NCI-H345 treated with DMSO at 0.1 percent for 48 hours (cell line): ENCODE data around the gene SPATA20.

Experiments
- DNase-seq: peaks from one replicate; lab custom pipeline; 2025; ENCODE audit not compliant: unreplicated experiment; lab: John Stamatoyannopoulos, UW

SPATA20 gene

DNA sequence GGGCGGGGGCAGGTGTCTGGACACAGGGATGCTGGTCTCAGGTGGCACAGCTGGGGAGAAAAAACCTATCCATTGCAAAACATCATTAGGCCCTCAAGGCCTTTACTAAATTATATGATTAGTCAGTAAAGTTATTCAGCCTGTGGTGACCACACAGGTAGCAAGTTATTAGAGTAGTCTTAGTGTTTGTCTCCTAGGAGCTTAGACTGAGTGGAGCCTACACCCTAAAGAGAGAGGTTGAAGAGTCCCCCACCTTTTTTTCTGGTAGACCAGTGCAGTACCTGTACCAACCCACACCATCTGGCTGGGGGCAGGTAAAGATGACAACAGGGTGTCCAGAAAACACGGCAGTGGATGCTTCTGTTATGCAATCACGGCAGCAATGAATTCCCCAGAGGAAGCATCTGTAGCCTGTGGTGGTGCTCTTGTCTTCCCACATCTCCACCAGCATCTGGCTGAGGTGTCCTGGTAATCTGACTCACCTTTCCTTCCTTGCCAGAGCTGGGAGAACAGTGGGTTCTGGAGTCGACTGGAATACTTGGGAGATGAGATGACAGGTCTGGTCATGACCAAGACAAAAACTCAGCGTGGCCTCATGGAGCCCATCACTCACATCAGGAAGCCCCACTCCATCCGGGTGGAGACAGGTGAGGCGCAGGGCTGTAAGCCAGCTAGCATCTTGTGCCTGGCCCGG is 27.7 kb upstream of the SPATA20 start:
- DNase-seq = no peak

DNA sequence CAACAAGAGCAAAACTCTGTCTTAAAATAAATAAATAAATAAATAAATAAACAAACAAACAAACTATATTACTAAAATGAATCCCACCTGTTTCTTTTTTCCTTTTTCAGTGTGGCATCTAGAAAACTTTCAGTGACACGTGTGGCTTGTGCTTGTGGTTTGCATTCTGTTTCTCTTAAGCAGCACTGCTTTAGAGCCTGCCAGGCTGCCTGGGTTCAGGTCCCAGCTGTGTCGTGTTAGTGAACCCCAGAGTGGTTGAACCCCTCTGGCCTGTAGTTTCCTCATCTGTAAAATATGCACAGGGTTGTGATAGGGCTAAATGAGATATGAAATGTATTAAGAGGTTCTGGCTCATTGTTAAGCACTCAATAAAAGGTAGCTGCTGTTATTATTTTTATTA is 26.5 kb upstream of the SPATA20 start:
- no peak for DNase-seq

DNA sequence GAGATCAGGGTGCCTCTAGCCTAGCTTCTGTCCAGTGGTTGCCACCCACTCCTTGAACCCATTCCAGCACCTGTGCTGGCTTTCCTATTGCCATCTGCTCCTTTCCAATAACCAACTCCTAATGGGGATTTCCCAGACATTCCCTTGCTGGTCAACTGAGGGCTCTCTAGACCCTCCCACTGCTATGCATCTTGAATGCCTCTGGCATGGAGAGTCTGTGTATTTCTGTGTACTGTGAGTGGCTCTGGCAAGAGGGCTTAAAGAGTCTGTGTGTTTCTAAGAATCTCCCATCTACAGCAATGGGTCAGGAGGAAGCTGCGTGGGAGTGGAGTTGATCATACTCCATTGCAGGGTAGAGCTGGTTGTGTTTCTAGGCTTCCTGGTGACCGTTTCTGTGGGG is 25.5 kb upstream of the SPATA20 start:
- DNase-seq = no peak

DNA sequence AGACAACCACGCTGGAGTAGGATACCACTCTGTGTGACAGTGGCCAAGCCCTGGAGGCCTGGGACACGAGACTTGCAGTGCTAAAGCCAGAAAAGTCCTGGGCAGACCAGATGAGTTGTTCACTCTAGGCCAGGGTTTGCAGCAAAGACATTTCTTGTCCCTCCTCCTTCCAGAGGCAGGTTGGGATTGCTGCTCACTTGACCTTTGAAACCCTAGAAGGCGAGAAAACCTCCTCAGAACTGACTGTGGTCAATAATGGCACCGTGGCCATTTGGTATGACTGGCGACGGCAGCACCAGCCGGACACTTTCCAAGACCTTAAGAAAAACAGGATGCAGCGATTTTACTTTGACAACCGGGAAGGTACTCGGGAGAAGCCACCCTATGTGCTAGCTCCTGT is 24.2 kb upstream of the SPATA20 start:
- DNase-seq = no peak

DNA sequence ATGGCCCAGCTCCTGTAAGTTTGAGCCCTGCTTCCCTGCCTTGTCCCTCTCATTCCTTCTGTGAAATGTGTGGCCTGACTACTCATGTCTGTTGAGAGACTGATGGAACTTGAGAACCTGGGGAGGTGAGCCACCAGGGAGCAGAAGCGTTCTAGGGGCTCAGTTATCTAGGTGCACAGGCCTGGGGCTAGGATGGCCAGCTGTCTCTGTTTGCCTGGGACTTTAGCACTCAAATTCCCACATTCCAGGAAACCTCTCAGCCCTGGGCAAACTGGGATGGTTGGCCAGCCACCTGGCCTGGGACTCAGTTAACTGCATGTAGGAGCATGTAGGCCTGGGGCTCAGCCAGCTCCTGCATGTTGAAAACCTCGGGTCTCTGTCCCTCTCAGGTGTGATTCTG is 23.8 kb upstream of the SPATA20 start:
- no peak for DNase-seq

DNA sequence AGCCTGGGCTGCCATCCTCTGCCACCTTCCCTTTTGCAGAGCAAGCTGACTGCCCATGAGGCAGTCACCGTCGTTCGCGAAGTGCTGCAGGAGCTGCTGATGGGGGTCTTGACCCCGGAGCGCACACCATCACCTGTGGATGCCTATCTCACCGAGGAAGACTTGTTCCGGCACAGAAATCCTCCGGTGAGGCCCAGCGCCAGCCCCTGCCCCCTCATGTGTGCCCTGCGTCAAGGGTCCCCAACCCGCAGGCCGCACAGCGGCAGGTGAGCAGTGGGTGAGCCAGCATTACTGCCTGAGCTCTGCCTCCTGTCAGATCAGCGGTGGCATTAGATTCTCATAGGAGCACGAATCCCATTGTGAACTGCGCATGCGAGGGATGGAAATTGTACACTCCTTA is 22.1 kb upstream of the SPATA20 start:
- DNase-seq = no peak

DNA sequence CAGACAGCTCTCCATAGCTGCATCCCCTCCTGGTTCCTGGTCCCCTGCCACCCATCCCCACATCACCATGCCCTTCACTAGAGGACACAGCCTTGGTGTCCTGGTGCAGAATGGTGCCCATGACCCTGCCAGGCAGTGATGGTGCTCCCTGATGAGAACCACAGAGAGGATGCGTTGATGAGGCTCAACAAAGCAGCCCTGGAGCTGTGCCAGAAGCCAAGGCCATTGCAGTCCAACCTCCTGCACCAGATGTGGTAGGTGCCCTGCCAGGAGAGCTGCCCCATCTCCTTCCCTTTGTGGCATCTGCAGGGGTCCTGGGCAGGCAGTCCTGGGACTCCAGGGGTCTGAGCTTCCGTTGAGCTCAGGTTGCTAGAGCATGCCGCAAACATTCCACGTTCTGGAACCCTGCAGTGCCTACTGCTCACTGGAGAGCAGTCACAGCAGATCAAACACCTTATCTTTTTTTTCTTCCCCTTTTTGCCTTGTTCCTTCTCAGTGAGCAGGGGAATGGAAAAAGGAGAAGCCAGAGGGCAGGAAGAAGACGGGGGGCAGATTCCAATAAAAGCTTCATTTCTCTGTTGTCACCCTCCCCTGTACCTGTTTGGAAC is 19.7 kb upstream of the SPATA20 start:
- DNase-seq = no peak

DNA sequence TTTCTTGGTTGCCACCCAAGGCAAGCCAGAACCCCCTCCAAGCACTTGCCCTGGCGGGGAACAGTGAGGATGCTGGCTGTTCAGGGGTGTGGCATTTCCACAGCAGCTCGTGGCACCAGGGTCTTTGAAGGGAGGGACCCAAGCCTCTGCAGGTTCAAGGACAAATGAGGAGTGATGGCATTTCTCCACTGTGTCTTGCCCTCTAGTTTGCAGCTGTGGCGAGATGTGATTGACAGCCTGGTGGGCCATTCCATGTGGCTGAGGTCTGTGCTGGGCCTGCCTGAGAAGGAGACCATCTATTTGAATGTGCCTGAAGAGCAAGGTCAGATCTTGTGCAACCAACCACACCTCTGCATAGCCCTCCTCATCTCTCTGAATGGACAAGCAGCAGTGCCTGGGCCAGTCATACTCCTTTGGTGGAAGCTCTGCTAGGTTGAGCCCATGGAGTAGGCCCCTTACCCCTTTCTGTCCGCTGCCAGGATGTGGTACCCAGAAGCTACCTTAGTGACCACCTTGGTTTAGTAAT is 19.0 kb upstream of the SPATA20 start:
- no peak for DNase-seq

DNA sequence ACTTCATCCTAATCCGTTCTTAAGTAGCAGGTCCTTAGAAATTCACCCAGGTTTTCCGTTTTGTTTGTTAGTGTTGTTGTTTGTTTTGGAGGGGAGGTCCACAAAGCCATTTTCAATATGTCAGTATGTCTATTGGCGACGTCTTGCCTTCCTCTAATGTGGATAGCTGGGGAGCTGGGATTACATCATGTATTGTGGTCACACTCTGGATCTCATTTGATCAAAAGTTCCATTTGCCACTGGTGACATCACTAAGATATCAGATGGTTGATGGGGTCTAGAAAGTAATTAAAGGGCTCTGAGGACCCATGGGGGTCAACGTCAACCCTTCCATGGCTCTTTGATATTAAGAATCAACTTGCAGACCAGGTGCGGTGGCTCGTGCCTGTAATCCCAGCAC is 17.1 kb upstream of the SPATA20 start:
- no peak for DNase-seq

DNA sequence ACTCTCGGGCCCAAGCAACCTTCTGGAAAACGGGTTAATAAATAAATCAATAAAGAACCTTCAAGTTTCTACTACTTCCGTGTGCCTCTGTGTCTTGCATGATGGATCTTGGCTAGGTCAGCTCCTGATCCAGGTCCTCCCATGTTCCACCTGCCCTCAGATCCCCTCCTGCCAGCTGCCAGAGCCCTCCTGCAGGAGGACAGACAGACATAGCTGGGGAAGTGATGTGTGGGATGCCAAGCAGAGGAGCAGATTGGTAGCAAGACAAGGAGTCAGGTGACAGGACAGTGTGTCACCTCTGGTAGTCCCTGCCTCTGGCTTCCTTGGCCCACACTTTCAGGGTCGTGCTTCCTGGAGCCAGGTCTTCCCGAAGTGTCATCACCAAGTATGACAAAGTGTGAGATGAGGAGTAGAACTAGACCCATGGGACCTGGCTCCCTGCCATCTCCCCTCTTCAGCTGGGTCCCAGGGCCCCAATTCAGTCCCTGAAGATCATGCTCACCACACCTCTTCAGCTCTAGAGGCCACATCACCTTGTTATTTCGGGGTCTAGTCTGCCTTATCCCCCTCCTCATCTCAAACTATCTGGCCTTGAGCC is 15.4 kb upstream of the SPATA20 start:
- DNase-seq = no peak

DNA sequence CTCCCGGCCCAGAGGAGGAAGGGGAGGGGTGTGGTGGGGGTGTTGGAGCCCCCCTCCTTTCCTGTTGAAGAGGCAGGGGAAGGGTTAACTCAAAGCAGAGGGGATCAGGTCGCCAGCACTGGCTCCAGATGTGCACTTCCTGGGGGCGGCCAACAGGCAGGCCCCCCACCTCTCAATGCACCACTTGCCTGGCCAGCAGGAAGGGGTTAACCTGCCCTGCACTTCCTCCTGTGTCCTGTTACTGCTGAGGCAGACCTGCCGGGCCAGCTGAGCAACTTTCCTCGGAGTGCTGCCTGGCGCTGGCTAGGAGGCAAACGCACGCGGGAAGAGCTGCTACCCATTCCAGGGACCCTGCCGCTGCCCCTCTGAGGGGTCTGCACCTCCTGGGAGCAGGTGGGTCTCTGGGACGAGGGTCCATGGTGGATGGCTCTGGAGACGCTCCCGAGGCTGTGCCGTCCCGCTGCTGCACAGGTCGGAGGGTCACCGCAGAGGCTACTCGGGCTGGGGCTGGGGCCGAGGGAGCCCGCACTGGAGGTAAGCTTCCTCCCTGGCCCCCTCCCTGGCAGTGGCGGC is 14.4 kb upstream of the SPATA20 start, which contains the start of gene EPN3:
Gene EPN3 (plus strand): TSS at position 284 of the 573 bp plus-strand sequence. CDS start 3,822 bp downstream, outside the sequence.
- no peak for DNase-seq

DNA sequence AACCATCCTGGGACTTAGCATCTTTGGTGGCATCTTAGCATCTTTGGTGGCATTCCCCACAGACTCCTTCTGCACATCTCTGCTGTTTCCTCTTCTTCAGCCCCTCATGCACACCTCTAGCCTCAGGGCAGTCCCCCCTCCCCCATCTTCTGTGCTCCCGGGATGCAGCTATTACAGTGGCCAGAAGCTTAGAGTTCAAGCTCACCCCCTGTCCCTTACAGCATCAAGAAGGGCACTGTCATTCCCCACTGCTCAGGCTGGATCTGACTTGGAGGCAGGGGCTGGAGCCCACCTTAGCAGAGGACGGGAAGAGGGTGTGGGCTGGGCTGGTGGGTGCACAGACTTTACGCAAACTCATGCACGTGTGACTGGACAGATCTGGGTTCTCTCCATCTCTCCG is 13.8 kb upstream of the SPATA20 start:
- DNase-seq = no peak

DNA sequence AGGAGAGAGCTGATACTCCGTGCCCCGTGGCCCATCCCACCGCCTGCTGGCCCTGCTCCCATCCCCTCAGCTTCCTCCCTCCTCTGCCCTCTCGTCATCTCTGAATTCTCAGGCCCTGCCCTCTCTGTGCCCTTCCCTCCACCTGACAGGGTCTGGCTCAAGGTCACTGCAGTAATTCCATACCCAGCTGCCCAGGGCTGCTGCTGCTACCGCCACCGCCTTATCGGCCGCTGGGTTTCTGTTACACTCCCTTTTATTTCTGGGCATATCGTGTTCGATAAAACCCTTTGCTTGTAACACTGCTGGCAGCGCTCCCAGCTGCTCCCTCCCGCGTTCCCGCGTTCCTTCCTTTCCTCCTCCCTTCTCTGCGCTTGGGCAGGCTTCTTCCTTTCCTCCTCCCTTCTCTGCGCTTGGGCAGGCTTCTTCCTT is 13.2 kb upstream of the SPATA20 start:
- peak; percentile 4 for DNase-seq

DNA sequence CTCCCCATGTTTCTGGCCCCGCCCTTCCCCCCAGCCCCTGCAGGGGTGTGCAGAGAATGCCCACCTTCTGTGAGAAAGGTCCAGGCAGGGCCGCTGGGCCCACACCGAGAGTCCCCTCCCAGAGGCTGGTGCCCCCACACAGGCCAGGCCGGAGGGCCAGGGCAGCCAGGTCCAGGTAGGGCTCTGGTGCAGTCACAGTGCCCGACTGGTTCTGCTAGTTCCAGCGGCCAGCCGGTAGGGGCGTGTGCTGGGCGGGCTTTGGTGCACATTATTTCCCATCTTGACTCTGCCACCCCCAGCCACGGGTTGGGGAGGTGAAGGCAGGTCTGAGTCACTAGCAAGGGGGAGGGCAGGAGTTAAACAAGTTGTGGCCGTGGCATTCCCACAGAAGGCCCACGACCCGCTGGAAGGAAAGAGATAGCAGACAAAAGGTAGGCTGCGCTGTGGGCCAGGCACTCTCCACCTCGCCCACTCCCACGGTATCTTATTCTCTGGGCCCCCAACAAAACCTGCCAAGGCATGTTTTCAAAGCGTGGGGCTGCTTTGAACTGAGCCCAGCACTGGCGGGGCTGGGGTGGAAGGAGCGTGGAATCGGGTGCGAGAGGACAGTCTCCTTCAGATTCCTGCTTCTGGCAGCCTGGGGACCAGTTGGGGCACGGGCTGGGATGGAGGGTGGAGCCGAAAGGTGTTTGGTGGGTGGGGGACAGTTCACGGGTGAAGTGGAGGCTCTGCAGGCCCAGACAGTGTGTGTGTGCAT is 12.6 kb upstream of the SPATA20 start:
- DNase-seq = no peak

DNA sequence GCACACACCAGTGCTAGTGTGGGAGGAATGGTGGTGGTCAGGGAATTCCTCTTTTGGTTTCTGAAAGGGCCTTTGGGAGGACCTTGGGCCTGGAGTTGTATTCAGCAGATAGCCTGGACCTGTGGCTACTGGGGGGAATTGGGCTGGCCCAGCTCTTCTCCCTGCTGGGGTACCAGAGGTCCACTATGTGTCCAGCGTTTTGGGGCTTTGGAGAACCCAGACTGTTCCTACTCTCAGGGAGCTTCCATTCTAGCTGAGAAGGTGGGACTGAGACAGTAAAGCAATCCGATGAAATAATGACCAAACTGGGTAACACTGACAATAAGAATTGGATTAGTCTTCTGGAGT is 12.0 kb upstream of the SPATA20 start:
- no peak for DNase-seq

DNA sequence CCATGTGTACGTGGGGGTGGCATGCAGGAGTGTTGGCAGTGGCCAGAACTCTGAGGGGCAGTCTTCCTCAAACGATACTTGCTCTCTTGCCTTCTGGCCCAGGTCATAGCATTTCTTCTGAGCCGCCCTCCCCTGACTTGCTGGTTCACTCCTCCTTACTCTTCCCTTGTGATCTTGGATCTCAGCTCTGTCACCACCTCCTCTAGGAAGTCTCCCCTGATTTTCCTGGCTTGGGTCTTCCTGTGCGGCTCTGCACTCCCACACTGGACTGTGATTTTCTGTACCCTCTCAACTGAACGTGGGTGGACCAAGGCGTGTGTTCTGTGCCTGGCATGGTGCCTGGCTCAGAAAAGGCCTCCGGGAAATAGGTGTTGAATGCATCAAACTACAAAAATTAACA is 11.6 kb upstream of the SPATA20 start:
- no peak for DNase-seq

DNA sequence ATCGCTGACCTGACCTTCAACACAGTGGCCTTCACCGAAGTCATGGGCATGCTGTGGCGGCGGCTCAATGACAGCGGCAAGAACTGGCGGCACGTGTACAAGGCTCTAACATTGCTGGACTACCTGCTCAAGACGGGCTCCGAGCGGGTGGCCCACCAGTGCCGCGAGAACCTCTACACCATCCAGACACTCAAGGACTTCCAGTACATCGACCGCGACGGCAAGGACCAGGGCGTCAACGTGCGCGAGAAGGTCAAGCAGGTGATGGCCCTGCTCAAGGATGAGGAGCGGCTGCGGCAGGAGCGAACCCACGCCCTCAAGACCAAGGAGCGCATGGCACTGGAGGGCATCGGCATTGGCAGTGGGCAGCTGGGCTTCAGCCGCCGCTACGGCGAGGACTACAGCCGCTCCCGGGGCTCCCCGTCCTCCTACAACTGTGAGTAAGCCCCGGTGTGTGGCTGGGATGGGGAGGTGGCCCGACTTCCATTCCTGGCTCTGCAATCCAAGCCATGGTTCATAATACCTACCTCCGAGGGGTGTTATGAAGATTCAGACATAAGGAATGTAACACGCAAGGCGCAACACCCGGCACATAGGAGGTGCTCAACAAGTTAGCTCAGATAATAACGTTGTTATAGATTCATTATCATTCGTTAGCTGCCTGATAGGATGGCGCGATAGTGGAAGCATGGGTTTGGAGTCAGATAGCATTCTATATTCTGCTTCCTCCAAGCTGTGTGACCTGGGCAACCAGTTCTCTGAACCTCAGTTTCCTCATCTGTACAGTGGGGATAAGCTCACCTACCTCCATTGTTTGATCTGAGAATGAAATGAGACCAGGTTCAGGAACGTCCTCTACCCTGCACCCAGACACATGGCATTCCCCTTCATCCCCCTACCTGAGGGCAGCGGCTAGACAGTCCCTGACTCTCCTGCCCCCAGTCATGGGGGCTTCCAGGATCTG is 10.0 kb upstream of the SPATA20 start:
- no peak for DNase-seq

DNA sequence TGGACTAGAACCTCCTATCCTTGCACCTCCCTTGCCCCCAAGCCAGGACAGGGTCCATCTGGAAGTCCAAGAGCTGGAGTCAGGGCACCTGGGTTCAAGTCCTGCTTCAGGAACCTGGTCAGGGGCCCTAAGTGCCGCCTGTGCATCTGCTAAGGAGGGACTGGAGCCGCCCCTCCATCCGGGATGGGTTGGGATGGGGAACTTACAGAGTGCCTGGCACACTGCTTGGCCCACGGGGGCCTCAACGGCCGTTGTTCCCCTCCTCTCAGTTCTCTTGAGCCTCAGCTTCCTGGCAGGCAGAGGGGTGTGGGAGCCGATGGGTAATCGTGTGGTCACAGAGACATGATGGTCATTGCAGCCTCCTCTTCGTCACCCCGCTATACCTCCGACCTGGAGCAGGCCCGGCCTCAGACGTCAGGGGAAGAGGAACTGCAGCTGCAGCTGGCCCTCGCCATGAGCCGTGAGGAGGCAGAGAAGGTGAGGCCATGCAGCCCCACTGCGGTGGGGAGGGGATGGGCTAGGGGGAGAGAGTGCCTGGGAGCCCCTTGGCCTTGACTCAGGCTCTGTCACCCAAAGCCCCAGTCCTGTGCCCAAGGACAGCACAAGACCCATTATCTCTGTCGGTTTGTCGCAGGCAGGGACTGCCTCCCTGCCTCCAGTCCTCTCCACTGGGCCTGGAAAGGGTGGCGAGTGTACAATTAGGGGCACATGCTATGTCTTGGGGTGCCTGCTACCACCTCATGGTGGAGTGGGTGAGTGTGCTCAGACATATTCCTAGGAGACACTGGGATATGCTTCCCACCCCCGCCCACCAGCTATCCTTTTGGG is 9.0 kb upstream of the SPATA20 start:
- no peak for DNase-seq
